HG02852 (cell line): ENCODE data around the gene HLA-DOB.
"Not testable (repeated sequence)": the region's sequence is repeated elsewhere in the genome, so short reads cannot be mapped to it uniquely, and the experiment has no call there.

Experiments
- ATAC-seq: cut with Tn5 transposase; IDR thresholded peaks from one replicate; pipeline ENCODE4 v1.9.1; 2021; ENCODE audit warnings: mild to moderate bottlenecking, moderate library complexity; ENCODE audit not compliant: unreplicated experiment

HLA-DOB gene

GRCh38 chr6:32815115-32815514, 1.7 kb downstream of the HLA-DOB start:
- no peak for ATAC-seq

GRCh38 chr6:32814145-32814544, 2.7 kb downstream of the HLA-DOB start:
- ATAC-seq: no peak

- ATAC-seq: no peak
These were observed 7.6 kb downstream of the HLA-DOB start for GRCh38 chr6:32809171-32809570.

GRCh38 chr6:32807020-32807580, 9.7 kb downstream of the HLA-DOB start:
- ATAC-seq: no peak

- ATAC-seq: not testable (repeated sequence)
These were observed 11.4 kb downstream of the HLA-DOB start for GRCh38 chr6:32805404-32805803.

GRCh38 chr6:32803416-32803815, 13.4 kb downstream of the HLA-DOB start:
- ATAC-seq: no peak

GRCh38 chr6:32799740-32800139, 17.1 kb downstream of the HLA-DOB start:
- ATAC-seq: no peak

- no peak for ATAC-seq
These were observed 17.6 kb downstream of the HLA-DOB start for GRCh38 chr6:32799168-32799567.

GRCh38 chr6:32796848-32797776, 19.7 kb downstream of the HLA-DOB start:
- no peak for ATAC-seq

GRCh38 chr6:32794510-32794909, 22.3 kb downstream of the HLA-DOB start:
- no peak for ATAC-seq

GRCh38 chr6:32792901-32793435, 23.8 kb downstream of the HLA-DOB start:
- no peak for ATAC-seq

GRCh38 chr6:32790306-32790705, 26.5 kb downstream of the HLA-DOB start:
- ATAC-seq: no peak

GRCh38 chr6:32785781-32786533, 30.8 kb downstream of the HLA-DOB start:
- ATAC-seq: no peak

- not testable (repeated sequence) for ATAC-seq
These were observed 33.9 kb downstream of the HLA-DOB start for GRCh38 chr6:32782923-32783322.

GRCh38 chr6:32779036-32779435, 37.8 kb downstream of the HLA-DOB start:
- no peak for ATAC-seq

- ATAC-seq: no peak
These were observed 41.7 kb downstream of the HLA-DOB start for GRCh38 chr6:32775071-32775470.

GRCh38 chr6:32774426-32774825, 42.4 kb downstream of the HLA-DOB start:
- no peak for ATAC-seq

- ATAC-seq: no peak
These were observed 44.1 kb downstream of the HLA-DOB start for GRCh38 chr6:32772656-32773055.

GRCh38 chr6:32764048-32764447, 52.8 kb downstream of the HLA-DOB start:
- no peak for ATAC-seq

- ATAC-seq: no peak
These were observed 53.4 kb downstream of the HLA-DOB start, which contains the start of gene HLA-DQB2 for GRCh38 chr6:32763421-32763820. Gene HLA-DQB2 (minus strand): TSS chr6:32763532. CDS start chr6:32763470, 62 bp downstream.
